Measurements from ENCODE around the gene TMEM115. TPM values are rescaled to one million over a fixed set of nuclear protein-coding genes. Genes with fewer than 3 reads are reported as not detected.

Gene TMEM115
- total and polyA plus RNA-seq, 2 of the 13 experiments (the other 11 are each of a cell fraction or from before 2014, with no cell fraction given): 22.1 to 30.7 TPM

- peak; percentile 85 for TF ChIP-seq KDM5B (CRISPR knock-in tag; IDR thresholded peaks at IDR 0.05; ENCODE audit: borderline replicate concordance)
- TF ChIP-seq ZNF350 (CRISPR knock-in tag; IDR thresholded peaks at IDR 0.05; ENCODE audit: borderline replicate concordance, low read depth): peak; percentile 70
- no peak for TF ChIP-seq ZNF251 (CRISPR knock-in tag; IDR thresholded peaks at IDR 0.05)
- TF ChIP-seq ZNF275 (CRISPR knock-in tag; IDR thresholded peaks at IDR 0.05; ENCODE audit: borderline replicate concordance): peak; percentile 98; the same call in 1 of the 2 replicates
- peak; percentile 46; the same call in 1 of the 2 replicates for TF ChIP-seq HMGXB3 (CRISPR knock-in tag; IDR thresholded peaks at IDR 0.05; ENCODE audit: borderline replicate concordance)
- TF ChIP-seq GFI1 (CRISPR knock-in tag; IDR thresholded peaks at IDR 0.05; ENCODE audit: borderline replicate concordance): peak; percentile 13; the same call in 1 of the 2 replicates
- peak; percentile 11; the same call in 1 of the 2 replicates for TF ChIP-seq ZNF556 (CRISPR knock-in tag; IDR thresholded peaks at IDR 0.05; ENCODE audit: borderline replicate concordance)
- no peak for TF ChIP-seq NR3C1 (CRISPR knock-in tag; IDR thresholded peaks at IDR 0.05)
- TF ChIP-seq ZMYM2 (CRISPR knock-in tag; IDR thresholded peaks at IDR 0.05): peak; percentile 72; the same call in 1 of the 2 replicates
- TF ChIP-seq DNMT1 (CRISPR knock-in tag; IDR thresholded peaks at IDR 0.05): peak; percentile 3; the same call in 1 of the 2 replicates
- TF ChIP-seq WIZ (CRISPR knock-in tag; IDR thresholded peaks at IDR 0.05): peak; percentile 22; the same call in 1 of the 2 replicates
- peak; percentile 91 for TF ChIP-seq TMF1 (CRISPR knock-in tag; IDR thresholded peaks at IDR 0.05; ENCODE audit: low read depth)
- 0 out of 2 replicates have a peak, but pooled peaks have one; percentile 10 for TF ChIP-seq CHCHD3 (CRISPR knock-in tag; IDR thresholded peaks at IDR 0.05)
- no peak; the same call in 1 of the 2 replicates for TF ChIP-seq ZNF280D (CRISPR knock-in tag; IDR thresholded peaks at IDR 0.05)
- peak; percentile 86 for TF ChIP-seq TFDP2 (CRISPR knock-in tag; IDR thresholded peaks at IDR 0.05)
- peak; percentile 81 for TF ChIP-seq GABPB1 (CRISPR knock-in tag; IDR thresholded peaks at IDR 0.05)
- peak; percentile 32; the same call in 1 of the 2 replicates for TF ChIP-seq CREM (IDR thresholded peaks at IDR 0.05)
- no peak for TF ChIP-seq CREM (CRISPR knock-in tag; IDR thresholded peaks at IDR 0.05)
These were observed 22.0 kb downstream of the TMEM115 start (continued) for GRCh38 chr3:50337175-50337861.

All from HepG2 (cell line).